GM18502 (cell line): Measurements from ENCODE around the gene NPPA.

ENCODE experiments used
- ATAC-seq: cut with Tn5 transposase; IDR thresholded peaks from one replicate; pipeline ENCODE4 v1.9.1; 2021; ENCODE audit warnings: mild to moderate bottlenecking; ENCODE audit not compliant: unreplicated experiment, poor library complexity

The NPPA gene

GRCh38 chr1:11845641-11846335 lies 1.8 kb downstream of the NPPA start:
- ATAC-seq = no peak

GRCh38 chr1:11842154-11843041 lies 5.2 kb downstream of the NPPA start:
- ATAC-seq = no peak

DNA sequence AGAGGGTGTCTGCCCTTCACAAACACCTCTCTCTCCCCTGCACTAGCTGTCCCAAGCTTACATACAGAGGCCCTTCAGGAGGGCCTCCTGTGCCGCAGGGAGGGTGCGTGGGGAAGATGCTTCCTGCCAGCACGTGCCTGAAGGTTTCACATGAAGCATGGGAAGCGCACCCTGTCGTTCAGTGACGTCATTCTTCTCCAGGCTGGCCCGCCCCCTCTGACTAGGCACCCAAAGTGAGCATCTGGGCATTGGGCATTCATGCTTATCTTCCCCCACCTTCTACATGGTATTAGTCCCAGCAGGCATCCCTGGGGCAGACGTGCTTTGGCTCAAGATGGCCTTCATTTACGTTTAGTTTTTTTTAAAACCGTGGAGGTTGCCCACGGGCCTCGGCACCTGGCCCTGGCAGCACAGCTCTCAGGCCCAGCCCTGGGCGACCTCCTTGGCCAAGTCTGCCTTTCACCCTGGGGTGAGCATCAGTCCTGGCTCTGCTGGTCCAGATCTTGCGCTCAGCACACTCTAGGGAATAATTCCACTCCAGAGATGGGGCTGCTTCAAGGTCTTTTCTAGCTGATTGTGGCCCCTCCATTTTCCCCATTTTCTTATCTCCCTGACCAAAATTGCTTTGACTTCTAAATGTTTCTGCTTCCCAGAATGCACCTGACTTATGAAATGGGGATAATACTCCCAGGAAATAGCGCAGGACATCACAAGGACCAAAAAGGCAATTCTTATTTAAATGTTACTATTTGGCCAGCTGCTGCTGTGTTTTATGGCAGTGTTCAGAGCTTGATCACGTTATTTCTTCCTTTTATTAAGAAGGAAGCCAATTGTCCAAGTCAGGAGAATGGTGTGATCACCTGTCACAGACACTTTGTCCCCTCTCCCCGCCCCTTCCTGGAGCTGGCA lies 6.1 kb downstream of the NPPA start:
- ATAC-seq = no peak

GRCh38 chr1:11839727-11840705 lies 7.6 kb downstream of the NPPA start:
- ATAC-seq = no peak

- ATAC-seq = no peak
Measured at GRCh38 chr1:11838349-11839272, 9.0 kb downstream of the NPPA start.

DNA sequence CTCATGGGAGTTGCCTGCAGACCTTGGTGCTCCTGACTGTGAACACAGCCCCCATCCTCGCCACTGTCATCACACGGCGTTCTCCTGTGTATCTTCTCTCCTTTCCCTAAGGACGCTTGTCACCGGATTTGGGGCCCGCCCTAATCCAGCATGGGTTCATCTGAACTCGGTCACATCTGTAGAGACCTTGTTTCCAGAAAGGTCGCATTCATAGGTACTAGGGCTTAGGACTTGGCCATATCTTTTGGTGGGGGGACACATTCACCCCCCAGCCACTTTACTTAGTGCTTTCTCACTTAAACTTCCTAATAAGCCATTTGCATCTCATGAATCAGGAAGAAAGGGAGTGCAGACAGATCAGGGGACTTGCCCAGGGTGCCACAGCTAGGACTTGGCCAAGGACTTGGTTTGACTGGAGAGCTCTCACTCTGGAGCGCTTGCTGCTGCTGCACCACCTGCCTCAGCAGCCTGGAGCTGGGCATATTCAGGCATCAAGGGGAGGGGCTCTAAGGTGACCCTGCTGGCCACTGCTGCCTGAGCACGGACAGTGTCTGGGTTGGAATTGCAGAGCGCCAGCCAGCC lies 9.7 kb downstream of the NPPA start:
- ATAC-seq = no peak

DNA sequence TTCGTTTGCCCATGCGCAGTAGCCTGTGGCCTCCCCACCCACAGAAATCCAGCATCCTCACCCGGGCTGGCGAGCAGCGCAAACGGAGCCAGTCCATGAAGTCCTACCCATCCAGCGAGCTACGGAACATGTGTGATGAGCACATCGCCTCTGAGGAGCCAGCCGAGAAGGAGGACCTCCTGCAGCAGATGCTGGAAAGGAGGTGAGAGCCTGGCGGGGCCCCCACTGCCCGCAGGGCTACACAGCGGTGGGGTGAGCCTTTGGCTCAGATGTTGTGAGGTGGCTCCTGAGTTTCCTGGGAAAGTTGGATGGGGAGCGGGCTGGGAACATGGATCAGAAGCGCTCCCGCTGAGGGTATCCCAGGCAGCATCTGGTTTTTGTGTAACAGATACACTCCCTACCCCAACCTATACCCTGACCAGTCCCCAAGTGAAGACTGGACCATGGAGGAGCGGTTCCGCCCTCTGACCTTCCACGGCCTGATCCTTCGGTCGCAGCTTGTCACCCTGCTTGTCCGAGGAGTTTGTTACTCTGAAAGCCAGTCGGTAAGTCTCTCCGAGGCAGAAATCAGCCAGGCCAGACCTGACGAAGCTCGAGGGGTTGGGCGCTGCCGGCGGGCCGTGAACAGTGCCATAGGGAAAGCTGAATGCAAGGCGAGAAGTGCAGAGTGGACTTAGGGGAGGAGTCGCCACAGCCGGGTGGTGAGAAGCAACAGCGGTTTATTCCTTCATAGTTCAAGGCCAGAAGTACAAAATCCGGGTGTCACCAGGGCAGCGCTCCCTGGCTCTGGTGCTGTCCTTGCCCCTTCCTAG lies 10.4 kb downstream of the NPPA start:
- no peak for ATAC-seq

- ATAC-seq = no peak
Measured at GRCh38 chr1:11835441-11836225, 11.9 kb downstream of the NPPA start.

DNA sequence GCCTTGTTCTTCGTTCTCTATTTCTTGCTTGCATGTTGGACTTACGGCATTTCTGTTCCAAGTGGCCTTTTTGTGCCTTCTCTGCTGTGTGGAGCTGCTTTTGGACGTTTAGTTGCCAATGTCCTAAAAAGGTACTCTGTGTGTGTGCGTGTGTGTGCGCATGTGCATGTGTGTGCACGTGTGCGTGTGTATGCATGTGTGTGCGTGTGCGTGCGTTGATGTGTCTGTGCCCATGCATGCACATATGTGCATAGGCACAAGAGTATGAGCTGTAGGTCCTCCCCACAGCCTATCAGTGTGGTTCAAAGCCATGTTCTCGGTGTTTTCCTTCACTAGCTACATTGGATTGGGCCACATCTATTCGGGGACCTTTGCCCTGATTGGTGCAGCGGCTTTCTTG lies 13.7 kb downstream of the NPPA start:
- ATAC-seq = no peak

GRCh38 chr1:11833497-11833896 lies 14.1 kb downstream of the NPPA start:
- no peak for ATAC-seq

GRCh38 chr1:11831945-11832725 lies 15.4 kb downstream of the NPPA start:
- ATAC-seq = no peak

DNA sequence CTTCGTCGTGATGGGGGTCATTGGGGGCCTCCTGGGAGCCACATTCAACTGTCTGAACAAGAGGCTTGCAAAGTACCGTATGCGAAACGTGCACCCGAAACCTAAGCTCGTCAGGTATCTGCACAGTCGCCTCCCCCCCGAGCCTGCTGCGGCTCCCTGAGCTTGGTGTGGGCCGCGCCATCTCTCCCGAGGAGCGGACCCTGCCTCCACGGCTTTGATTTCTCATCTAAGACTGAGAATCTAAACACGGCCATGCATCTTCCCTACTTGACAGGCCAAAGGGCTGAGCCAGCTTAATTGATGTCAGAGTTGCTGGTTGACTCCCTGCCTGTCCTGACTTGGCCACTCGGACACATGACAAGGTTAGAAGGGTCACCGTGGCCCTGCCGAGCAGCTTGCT lies 19.1 kb downstream of the NPPA start:
- ATAC-seq = no peak

DNA sequence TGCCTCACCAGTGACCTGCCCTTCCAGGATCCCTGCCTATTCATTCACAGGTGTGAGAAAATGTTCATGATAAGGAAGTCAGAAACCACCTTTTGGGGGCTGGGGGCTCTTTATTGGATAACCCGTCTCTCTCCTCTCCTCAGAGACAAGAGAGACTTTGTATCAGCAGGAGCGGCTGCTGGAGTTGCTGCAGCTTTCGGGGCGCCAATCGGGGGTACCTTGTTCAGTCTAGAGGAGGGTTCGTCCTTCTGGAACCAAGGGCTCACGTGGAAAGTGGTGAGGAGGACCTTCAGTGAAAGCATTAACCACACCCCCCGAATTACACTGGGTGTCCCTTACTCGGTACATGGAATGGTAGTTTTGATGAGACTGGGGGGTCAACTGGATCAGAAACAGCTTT lies 20.6 kb downstream of the NPPA start:
- ATAC-seq = no peak

GRCh38 chr1:11825131-11825530 lies 22.5 kb downstream of the NPPA start:
- no peak for ATAC-seq

DNA sequence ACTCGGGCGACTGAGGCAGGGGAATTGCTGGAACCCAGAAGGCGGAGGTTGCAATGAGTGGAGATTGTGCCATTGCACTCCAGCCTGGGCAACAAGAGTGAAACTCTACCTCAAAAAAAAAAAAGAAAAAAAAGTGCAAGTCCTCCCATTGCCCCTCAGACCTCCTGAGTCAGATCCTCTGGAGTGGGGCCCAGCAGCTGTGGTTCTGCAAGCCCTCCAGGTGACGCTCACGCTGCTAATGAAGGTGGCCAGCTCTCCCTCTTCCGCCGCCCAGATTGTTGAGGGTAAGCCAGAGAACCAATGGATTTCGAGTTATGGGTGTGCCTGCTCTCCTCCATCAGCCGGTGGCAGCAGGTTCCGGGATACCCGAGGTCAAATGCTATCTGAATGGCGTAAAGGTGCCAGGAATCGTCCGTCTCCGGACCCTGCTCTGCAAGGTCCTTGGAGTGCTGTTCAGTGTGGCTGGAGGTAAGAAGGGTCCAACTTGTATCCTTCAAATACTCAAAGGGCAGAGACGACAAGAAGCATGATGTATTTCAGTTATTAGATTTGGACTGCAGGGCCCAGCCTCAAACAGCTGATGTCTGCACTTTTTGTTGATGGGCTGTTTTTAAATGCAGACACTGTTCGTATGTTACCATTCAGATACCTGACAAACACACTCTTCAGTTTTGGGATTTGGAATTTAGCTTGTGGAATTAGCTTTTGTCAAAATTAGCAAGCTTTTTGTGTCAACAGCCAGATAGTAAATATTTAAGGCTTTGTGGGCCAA lies 24.0 kb downstream of the NPPA start:
- ATAC-seq = no peak
